ENCODE measurements around the gene ZSCAN10. TPM values are rescaled to one million over a fixed set of nuclear protein-coding genes. Genes with fewer than 3 reads are reported as not detected.
"Not testable (repeated sequence)": the region's sequence is repeated elsewhere in the genome, so short reads cannot be mapped to it uniquely, and the experiment has no call there.

ZSCAN10 gene
- total RNA-seq (2014; rRNA removed; shearing (Covaris generic)) = 11.2 and 17.3 TPM in 2 replicates

DNA sequence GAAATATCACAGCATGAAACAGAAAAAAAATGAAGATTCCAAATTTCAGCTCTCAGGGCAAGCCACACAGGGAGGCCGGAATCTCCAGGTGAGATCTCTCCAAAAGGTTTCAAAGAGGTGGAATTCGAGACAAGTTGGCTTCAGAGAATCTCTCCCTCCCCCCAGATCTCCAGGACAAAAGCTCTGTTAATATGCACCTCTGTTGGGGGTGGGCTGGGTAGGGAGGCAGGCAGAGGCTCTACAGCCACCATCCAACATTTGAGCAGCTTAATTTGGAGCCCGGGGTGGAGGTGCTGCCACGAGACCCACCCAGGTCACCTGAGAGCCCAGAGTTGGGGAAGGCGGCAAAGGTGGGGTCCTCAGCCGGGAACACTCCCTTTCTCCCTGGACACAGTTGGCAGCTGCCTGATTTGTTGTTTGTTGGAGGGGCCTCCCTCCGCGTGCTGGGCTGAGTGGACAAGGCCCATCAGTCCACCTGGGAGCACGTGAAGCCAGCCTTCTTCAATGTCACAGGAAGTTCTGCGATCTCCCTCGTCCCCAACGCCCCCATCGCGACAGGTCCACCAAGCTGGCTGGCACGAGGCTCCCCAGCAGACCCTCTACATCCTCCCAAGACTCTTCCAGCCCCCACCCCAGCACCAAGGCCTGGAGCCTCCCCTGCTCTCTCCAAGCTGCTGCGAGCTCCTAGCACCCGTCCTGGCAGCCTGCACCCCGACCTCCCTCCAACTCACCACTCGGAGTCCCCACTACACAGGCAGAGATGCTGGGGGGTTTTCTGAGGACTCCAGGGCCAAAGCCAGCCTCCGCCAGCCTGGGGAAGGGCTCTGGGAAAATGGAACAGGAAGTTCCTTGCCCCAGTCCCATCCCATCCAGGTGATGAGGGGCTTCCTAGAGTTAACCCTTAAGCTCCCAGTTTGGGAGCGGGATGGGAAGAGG, at the start of gene ZSCAN10:
TSS of gene ZSCAN10 (minus strand) at position 836 of the 936 bp plus-strand sequence. CDS start 6,357 bp downstream, outside the sequence.
- in situ Hi-C loops (cut with HindIII; ENCODE audit: low sequenced_read_pairs) = no loop called here
- no peak for DNase-seq (ENCODE audit: low spot score)

DNA sequence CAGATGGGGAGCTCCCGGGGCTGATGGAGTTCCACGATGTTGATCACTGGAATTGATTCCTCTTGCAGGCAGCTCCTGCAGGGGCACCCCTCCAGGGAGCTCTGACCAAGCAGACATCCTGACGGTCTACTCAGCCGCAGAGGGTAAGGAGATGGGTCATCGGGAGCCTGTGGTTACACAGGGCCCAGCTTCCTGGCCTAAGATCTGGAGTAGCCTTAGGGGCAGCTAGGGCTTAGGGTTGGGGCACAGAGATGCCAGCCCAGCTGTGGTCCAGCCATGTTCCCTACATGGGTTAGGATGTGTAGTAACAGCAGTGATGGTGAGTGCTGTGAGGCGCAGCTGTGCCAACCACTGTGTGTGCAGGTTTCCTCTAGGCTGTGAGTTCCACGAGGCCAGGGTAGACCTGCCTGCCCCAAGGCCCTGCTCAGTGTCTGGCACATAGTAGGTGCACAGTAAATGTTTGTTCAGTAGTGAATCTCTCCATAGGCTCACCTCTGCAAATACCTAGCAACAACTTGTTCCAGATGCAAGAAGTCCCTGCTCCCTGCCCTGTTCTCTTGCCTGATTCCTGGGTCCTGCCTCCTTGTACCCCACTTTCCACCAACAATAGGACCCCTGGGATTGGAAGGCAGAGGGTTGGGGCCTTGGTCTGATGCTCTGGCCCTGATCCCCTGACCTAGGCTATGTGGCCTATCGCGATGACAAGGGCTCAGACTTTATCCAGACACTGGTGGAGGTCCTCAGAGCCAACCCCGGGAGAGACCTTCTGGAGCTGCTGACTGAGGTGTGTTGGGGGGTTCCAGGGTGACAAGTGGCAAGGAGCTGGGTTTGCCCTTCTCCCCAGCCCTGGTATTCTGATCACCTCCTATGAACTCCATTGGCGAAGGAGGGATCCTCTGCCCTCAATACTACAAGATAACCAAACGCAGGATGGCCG, 49.4 kb upstream of the ZSCAN10 start:
- no peak for DNase-seq (ENCODE audit: low spot score)
- in situ Hi-C loops (cut with HindIII; ENCODE audit: low sequenced_read_pairs) = loop anchor here (5.0 kb wide), 1 partner anchor 86 kb away; no protein-coding TSS in a partner anchor

DNA sequence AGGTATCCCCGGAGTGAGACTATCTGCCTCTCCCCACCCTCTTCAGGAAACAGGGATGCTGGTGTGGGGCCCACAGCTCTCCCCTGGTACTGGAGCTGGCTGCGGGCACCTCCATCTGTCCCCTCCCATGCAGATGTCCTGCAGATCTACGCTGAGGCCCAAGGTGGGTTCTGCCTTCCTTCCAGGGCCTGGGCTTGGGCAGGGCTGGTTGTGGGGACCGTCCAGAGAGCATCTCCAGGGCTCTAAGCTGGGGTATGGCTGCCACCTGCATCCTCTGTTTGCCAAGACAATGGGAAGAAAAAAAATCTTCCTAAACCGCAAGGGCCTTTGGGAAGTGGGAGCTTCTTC, 48.6 kb upstream of the ZSCAN10 start:
- DNase-seq (ENCODE audit: low spot score) = no peak
- in situ Hi-C loops (cut with HindIII; ENCODE audit: low sequenced_read_pairs) = loop anchor here (5.0 kb wide), 1 partner anchor 85 kb away; no protein-coding TSS in a partner anchor

DNA sequence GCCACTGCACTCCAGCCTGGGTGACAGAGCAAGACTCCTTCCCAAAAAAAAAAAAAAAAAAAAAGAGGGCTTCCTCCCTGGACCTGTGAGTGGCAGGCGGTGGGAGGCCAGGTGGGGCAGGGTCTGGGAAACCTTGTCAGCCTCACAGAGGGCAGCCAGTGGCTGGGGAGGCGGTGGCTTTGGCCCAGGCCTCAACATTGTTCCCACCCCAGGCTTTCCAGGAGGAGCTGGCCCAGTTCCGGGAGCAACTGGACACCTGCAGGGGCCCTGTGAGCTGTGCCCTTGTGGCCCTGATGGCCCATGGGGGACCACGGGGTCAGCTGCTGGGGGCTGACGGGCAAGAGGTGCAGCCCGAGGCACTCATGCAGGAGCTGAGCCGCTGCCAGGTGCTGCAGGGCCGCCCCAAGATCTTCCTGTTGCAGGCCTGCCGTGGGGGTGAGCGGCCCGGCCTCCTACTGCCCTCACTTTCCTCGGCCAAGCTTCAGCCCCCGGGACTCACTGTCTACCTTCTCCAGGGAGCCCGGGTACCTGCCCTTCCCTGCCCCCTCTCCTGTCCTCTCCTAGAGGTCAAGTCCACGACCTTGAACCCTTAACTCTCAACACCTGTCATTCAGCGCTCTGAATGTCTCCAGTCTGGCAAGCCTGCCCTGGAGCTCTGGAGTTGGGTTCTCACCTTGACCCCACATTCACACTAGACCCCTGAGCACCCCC, 48.1 kb upstream of the ZSCAN10 start:
- no peak for DNase-seq (ENCODE audit: low spot score)
- in situ Hi-C loops (cut with HindIII; ENCODE audit: low sequenced_read_pairs) = loop anchor here (5.0 kb wide), 1 partner anchor 85 kb away; no protein-coding TSS in a partner anchor

DNA sequence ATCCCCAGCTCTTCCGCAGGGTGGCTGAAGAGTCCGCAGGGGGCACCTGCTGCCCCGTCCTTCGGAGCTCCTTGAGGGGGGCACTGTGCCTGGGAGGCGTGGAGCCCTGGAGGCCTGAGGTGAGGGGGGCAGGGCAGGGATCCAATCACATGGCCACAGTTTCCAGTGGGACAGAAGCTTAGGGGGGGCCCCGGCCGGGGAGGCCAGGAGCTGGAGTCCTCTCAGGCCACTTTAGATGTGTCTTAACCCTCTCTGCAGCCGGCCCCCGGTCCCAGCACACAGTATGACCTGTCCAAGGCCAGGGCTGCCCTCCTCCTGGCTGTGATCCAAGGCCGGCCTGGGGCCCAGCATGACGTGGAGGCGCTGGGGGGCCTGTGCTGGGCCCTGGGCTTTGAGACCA, 46.6 kb upstream of the ZSCAN10 start:
- in situ Hi-C loops (cut with HindIII; ENCODE audit: low sequenced_read_pairs) = loop anchor here (5.0 kb wide), 1 partner anchor 83 kb away; no protein-coding TSS in a partner anchor
- DNase-seq (ENCODE audit: low spot score) = no peak

DNA sequence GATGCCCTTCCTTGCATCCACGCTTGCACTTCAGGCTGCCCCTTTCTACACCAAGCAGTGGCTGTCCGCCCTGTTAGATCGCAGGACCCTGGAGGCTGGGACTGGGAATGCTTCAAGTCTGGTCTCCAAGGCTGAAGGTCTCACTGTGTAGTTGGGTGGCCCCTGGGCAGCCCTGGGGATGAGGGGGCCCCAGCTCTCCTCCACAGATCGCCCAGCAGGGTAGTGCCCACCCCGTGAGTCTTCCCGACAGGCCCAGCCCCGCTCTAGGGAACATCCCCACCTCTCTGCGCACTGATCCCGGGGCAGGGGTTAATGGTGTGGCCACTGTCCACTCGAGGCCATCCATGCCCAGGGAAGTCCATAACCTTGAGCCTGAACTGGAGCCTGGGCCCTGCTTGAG, 46.1 kb upstream of the ZSCAN10 start:
- DNase-seq (ENCODE audit: low spot score) = no peak
- in situ Hi-C loops (cut with HindIII; ENCODE audit: low sequenced_read_pairs) = loop anchor here (5.0 kb wide), 1 partner anchor 83 kb away; no protein-coding TSS in a partner anchor

DNA sequence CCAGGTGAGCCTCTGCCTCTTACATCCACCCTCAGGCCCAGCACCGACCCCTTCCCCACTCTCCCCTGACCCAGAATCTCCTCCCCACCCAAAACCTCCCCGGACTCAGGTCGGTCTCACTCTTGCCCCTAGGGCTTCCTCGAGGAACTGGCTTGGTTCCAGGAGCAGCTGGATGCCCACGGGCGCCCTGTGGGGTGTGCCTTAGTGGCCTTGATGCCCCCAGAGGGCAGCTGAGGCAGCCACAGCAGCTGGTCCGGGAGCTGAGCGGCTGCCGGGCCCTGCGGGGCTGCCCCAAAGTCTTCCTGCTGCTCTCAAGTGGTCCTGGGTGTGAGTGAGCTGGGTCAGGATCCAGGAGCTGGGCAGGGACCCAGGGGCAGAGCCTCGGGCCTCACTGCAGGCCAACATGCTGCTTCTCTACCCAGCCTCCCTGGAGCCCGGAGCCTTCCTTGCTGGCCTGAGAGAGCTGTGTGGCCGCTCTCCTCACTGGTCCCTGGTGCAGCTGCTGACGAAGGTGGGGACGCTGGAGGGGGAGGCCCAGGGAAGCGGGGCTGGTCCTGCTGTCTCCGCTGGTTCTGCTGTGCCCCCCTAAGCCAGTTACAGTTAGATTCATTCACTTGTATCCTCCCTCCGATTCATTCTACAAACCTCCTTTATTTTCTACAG, 45.4 kb upstream of the ZSCAN10 start:
- DNase-seq (ENCODE audit: low spot score) = no peak
- in situ Hi-C loops (cut with HindIII; ENCODE audit: low sequenced_read_pairs) = no loop called here

DNA sequence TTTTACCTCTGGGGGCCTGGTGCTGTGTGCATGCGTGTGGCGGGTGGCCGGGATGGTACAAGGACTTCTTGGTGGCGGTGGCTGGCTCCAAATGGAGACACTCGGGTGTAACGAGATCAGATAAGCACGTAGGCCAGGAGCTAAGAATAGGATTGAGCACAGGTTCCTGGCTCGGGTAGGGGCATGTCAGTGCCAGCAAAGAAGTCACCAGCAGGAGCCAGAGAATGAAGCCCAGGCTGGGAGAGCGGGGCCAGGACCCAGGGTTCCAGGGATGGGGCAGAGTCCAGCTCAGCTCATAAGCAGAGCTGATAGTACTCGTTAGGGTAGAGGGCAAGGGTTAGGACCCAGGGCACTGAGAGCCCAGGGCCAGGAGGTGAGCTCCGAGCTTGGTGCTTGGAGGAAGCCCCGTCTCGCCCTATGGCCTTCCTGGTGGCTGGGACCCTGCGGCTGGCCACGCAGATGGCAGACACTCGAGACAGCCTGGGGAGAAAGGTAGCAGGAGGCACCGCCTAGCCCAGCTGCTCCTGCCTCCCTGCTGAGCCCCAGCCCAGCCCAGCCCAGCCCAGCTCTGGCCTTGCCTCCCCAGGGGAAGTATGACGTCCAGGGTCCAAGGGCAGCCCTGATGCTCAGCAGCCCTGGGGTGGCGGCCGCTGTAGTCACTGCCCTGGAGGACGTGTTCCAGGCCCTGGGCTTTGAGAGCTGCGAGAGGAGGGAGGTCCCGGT, 44.7 kb upstream of the ZSCAN10 start:
- in situ Hi-C loops (cut with HindIII; ENCODE audit: low sequenced_read_pairs) = no loop called here
- DNase-seq (ENCODE audit: low spot score) = peak; percentile 98

DNA sequence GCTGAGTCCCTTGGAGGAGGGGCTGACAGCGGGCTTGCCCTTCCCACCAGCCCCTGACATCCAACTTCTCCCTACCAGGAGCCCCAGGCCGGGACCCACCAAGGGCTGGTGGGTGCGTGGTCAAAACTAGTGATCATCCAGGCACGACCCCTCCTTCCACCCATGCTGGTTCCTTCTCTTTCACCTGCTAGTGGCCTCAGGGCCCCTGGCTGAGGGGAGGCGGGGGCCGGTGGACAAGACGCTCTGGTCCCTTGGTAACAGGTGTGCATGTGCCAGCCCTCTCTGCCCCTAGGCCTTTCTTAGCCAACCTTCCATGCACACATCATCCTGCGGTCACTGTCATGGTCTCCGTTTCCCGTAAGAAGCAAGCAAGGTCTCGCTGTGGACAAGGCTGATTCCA, 44.1 kb upstream of the ZSCAN10 start:
- DNase-seq (ENCODE audit: low spot score) = no peak
- in situ Hi-C loops (cut with HindIII; ENCODE audit: low sequenced_read_pairs) = no loop called here

DNA sequence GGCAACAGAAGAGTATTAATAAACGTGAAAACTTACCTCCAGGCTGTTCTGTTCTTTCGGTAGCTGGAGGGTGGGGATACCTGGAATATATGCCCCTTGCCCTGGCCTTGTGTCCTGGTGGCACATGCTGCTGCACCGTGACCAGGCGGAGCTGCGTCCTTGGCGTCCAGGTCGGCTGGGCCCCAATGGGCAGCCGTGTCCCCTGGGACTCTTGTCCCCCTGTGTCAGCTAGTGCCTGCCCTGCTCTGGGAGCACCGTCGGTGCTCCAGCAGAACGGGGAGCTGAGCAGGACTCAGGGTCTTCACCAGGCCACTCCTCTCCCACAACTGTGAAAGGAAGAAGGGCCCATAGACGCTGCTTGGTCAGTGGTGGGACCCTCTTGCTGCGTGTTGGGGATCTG, 43.7 kb upstream of the ZSCAN10 start:
- in situ Hi-C loops (cut with HindIII; ENCODE audit: low sequenced_read_pairs) = no loop called here
- no peak for DNase-seq (ENCODE audit: low spot score)

DNA sequence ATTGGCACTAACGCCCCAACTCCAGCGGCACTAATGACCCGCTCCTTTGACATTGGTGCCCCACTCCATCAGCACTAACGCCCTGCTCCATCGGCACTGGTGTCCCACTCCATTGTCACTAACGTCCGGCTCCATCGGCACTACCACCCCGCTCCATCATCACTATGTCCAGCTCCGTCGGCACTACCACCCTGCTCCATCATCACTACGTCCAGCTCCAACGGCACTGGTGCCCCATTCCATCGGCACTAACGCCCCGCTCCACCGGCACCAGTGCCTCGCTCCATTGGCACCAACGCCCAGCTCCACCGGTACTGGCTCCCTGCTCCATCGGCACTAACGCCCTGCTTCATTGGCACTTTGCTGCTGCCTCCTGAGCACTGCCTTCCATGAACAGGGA, 43.2 kb upstream of the ZSCAN10 start:
- in situ Hi-C loops (cut with HindIII; ENCODE audit: low sequenced_read_pairs) = no loop called here
- no peak for DNase-seq (ENCODE audit: low spot score)

DNA sequence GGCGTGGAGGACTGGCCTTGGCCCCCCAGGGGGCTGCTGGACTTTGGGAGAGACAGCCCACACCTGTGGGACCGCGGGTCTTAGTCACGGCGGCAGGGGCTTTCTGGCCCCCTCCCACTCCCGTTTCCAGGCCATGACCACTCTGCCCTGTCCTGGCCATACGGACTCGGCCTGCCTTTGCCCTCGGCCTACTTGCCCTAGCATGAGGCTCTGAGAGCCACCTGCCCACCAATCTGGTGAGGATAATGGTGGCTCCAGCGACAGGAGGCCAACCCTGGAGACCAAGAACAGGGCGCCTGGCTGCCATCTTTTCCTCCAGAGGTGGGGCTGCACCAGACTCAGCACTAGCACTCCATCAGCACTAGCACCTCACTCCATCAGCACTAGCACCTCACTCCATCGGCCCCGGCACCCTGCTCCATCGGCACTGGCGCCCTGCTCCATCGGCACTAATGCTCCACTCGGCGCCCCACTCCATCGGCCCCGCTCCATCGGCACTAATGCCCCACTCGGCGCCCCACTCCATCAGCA, 42.8 kb upstream of the ZSCAN10 start:
- DNase-seq (ENCODE audit: low spot score) = no peak
- in situ Hi-C loops (cut with HindIII; ENCODE audit: low sequenced_read_pairs) = no loop called here

DNA sequence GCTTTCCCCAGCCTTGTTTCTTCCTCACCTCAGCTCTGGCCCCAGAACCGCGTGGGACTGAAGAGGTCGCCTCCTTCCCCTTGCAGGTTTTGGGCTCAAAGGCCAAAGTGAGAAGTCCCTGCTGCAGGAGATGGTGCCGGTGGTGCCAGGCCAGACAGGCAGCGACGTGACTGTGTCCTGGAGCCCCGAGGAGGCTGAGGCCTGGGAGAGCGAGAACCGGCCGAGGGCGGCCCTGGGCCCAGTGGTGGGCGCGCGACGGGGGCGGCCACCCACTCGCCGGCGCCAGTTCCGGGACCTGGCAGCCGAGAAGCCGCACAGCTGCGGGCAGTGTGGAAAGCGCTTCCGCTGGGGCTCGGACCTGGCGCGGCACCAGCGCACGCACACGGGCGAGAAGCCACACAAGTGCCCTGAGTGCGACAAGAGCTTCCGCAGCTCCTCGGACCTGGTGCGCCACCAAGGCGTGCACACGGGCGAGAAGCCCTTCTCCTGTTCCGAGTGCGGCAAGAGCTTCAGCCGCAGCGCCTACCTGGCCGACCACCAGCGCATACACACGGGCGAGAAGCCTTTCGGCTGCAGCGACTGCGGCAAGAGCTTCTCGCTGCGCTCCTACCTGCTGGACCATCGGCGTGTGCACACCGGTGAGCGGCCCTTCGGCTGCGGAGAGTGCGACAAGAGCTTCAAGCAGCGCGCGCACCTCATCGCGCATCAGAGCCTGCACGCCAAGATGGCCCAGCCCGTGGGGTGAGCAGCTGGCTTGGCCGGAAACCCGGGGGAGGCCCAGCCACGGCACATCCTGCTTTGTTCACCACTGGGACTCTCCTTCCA, 41.7 kb upstream of the ZSCAN10 start:
- DNase-seq (ENCODE audit: low spot score) = no peak
- in situ Hi-C loops (cut with HindIII; ENCODE audit: low sequenced_read_pairs) = no loop called here

DNA sequence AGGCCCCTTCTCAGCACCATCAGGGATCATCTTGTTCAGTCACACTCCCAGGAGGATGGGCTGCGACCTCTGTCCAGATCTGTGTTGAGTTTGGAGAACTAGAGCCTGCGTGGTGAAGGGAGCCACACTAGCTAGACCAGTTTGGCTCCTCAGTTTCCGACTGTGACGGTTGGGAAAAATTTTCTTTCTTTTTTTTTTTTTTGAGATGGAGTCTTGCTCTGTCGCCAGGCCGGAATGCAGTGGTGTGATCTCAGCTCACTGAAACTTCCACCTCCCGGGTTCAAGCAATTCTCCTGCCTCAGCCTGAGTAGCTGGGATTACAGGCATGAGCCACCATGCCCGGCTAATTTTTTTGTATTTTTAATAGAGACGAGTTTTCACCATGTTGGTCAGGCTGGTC, 40.5 kb upstream of the ZSCAN10 start:
- in situ Hi-C loops (cut with HindIII; ENCODE audit: low sequenced_read_pairs) = not testable (repeated sequence)

DNA sequence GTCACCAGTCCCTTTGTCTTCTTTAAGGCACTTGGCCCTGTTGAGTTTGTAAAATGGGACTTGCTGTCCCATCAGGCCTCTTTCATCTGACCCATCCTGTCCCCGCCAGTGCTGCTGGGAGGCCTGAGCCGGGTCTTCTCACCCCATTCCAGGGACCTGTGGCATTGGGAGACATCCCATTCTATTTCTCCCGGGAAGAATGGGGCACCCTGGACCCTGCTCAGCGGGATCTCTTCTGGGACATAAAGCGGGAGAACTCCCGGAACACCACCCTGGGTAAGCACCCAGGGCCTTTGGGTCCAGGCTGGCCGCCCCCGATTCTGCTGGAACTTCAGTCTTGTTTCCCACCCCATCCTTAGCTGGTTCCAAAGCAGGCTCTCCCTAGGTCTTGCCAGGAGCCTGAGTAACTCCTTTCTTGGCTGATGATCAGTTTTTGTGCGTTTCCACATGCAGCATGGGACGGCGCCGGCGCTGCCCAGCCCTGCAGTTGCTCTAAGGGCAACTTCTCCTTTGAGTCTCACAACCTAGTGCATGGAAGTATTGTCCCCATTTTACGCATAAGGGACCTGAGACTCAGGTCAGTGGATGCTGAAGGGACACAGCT, 39.8 kb upstream of the ZSCAN10 start:
- in situ Hi-C loops (cut with HindIII; ENCODE audit: low sequenced_read_pairs) = no loop called here

More for the DNA sequence above, 40.5 kb upstream of the ZSCAN10 start:
- DNase-seq (ENCODE audit: low spot score) = not testable (repeated sequence)

DNA sequence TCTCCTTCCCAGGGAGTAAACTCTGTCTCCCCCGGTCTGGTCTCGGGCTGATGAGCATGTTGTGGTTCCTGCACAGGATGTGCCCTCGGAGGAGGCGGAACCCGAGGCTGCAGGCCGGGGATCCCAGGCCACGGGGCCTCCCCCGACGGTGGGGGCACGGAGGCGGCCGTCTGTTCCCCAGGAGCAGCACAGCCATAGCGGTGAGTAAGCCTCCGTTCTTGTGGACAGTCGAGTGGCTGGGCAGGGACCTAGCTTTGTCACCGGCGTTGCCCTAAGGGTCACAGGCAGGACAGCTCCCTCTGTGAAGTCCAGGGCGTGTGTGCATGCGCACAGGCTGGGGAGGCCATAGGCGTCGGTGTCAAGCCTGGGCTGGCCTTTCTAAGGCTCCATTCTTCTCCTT, 39.2 kb upstream of the ZSCAN10 start:
- DNase-seq (ENCODE audit: low spot score) = no peak
- in situ Hi-C loops (cut with HindIII; ENCODE audit: low sequenced_read_pairs) = no loop called here

More for the DNA sequence above, 39.8 kb upstream of the ZSCAN10 start:
- no peak for DNase-seq (ENCODE audit: low spot score)
